ENCODE measurements around the gene BPGM.
A peak's percentile ranks its signal among the peaks of the same experiment; 100 is the strongest.
"Not testable (repeated sequence)": the region's sequence is repeated elsewhere in the genome, so short reads cannot be mapped to it uniquely, and the experiment has no call there.

The BPGM gene

GRCh38 chr7:134684165-134684564, 37.5 kb downstream of the BPGM start:
- Histone ChIP-seq H3K9me2 (replicated peaks; ENCODE audit: low read depth, low read length) (no peaks in the 10 kb centered on the region), H3K27me3 (ENCODE audit: insufficient read depth, low read length, poor library complexity, severe bottlenecking) (no peaks in the 10 kb centered on the region), H4K20me1 (ENCODE audit: insufficient read depth, low read length, poor library complexity, severe bottlenecking) (no peaks in the 10 kb centered on the region), H3K9me3 (ENCODE audit: insufficient read depth, low read depth, low read length) (no peaks in the 10 kb centered on the region), H3K9ac (ENCODE audit: low read depth, low read length, poor library complexity, severe bottlenecking) (no peak overlapping the region), H3K4me2 (ENCODE audit: low read depth, low read length, poor library complexity, severe bottlenecking) (no peak overlapping the region), H3K4me1 (ENCODE audit: insufficient read depth, low read length, poor library complexity, severe bottlenecking) (no peaks in the 10 kb centered on the region), H3K36me3 (ENCODE audit: insufficient read depth, low read length) (peaks cover 11% of the 10 kb centered on the region; the same call in 1 of the 2 replicates), H2AFZ (ENCODE audit: low read length) (no peak overlapping the region), H3K79me2 (ENCODE audit: insufficient read depth, low read length) (no peaks in the 10 kb centered on the region), H3K4me3 (ENCODE audit: low read length, poor library complexity, severe bottlenecking) (no peak overlapping the region), H3F3A (ENCODE audit: low read depth) (no peaks in the 10 kb centered on the region)
- TF ChIP-seq, protein P1, sequence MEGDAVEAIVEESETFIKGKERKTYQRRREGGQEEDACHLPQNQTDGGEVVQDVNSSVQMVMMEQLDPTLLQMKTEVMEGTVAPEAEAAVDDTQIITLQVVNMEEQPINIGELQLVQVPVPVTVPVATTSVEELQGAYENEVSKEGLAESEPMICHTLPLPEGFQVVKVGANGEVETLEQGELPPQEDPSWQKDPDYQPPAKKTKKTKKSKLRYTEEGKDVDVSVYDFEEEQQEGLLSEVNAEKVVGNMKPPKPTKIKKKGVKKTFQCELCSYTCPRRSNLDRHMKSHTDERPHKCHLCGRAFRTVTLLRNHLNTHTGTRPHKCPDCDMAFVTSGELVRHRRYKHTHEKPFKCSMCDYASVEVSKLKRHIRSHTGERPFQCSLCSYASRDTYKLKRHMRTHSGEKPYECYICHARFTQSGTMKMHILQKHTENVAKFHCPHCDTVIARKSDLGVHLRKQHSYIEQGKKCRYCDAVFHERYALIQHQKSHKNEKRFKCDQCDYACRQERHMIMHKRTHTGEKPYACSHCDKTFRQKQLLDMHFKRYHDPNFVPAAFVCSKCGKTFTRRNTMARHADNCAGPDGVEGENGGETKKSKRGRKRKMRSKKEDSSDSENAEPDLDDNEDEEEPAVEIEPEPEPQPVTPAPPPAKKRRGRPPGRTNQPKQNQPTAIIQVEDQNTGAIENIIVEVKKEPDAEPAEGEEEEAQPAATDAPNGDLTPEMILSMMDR (conservative IDR thresholded peaks at IDR 0.05; ENCODE audit: low read length) = no peak
- TF ChIP-seq EZH2phosphoT487 (IDR thresholded peaks at IDR 0.05; ENCODE audit: borderline replicate concordance) = no peak

GRCh38 chr7:134685250-134685649, 38.6 kb downstream of the BPGM start:
- Histone ChIP-seq H3K79me2 (ENCODE audit: insufficient read depth, low read length) (no peaks in the 10 kb centered on the region), H3F3A (ENCODE audit: low read depth) (no peaks in the 10 kb centered on the region), H3K9ac (ENCODE audit: low read depth, low read length, poor library complexity, severe bottlenecking) (no peak overlapping the region), H3K36me3 (ENCODE audit: insufficient read depth, low read length) (peaks cover 2% of the 10 kb centered on the region; the same call in 1 of the 2 replicates), H3K27me3 (ENCODE audit: insufficient read depth, low read length, poor library complexity, severe bottlenecking) (no peaks in the 10 kb centered on the region), H3K4me2 (ENCODE audit: low read depth, low read length, poor library complexity, severe bottlenecking) (no peak overlapping the region), H3K4me3 (ENCODE audit: low read length, poor library complexity, severe bottlenecking) (no peak overlapping the region), H3K9me3 (ENCODE audit: insufficient read depth, low read depth, low read length) (no peaks in the 10 kb centered on the region), H2AFZ (ENCODE audit: low read length) (no peak overlapping the region), H4K20me1 (ENCODE audit: insufficient read depth, low read length, poor library complexity, severe bottlenecking) (no peaks in the 10 kb centered on the region), H3K4me1 (ENCODE audit: insufficient read depth, low read length, poor library complexity, severe bottlenecking) (no peaks in the 10 kb centered on the region), H3K9me2 (replicated peaks; ENCODE audit: low read depth, low read length) (no peaks in the 10 kb centered on the region)
- TF ChIP-seq, protein P1 (conservative IDR thresholded peaks at IDR 0.05; ENCODE audit: low read length) = no peak
- no peak for TF ChIP-seq EZH2phosphoT487 (IDR thresholded peaks at IDR 0.05; ENCODE audit: borderline replicate concordance)

GRCh38 chr7:134686786-134687185, 40.1 kb downstream of the BPGM start:
- Histone ChIP-seq H3K9ac (ENCODE audit: low read depth, low read length, poor library complexity, severe bottlenecking) (no peak overlapping the region), H3F3A (ENCODE audit: low read depth) (no peaks in the 10 kb centered on the region), H3K4me1 (ENCODE audit: insufficient read depth, low read length, poor library complexity, severe bottlenecking) (no peaks in the 10 kb centered on the region), H3K4me2 (ENCODE audit: low read depth, low read length, poor library complexity, severe bottlenecking) (no peak overlapping the region), H3K9me3 (ENCODE audit: insufficient read depth, low read depth, low read length) (no peaks in the 10 kb centered on the region), H3K9me2 (replicated peaks; ENCODE audit: low read depth, low read length) (no peaks in the 10 kb centered on the region), H2AFZ (ENCODE audit: low read length) (no peak overlapping the region), H3K79me2 (ENCODE audit: insufficient read depth, low read length) (no peaks in the 10 kb centered on the region), H4K20me1 (ENCODE audit: insufficient read depth, low read length, poor library complexity, severe bottlenecking) (no peaks in the 10 kb centered on the region), H3K36me3 (ENCODE audit: insufficient read depth, low read length) (no peaks in the 10 kb centered on the region), H3K27me3 (ENCODE audit: insufficient read depth, low read length, poor library complexity, severe bottlenecking) (no peaks in the 10 kb centered on the region), H3K4me3 (ENCODE audit: low read length, poor library complexity, severe bottlenecking) (no peak overlapping the region)
- no peak for TF ChIP-seq EZH2phosphoT487 (IDR thresholded peaks at IDR 0.05; ENCODE audit: borderline replicate concordance)
- TF ChIP-seq, protein P1 (conservative IDR thresholded peaks at IDR 0.05; ENCODE audit: low read length) = peak; percentile 44

GRCh38 chr7:134689550-134689949, 42.9 kb downstream of the BPGM start:
- not testable (repeated sequence) for H3K79me2 ChIP-seq (ENCODE audit: insufficient read depth, low read length); H3K27me3 ChIP-seq (ENCODE audit: insufficient read depth, low read length, poor library complexity, severe bottlenecking); H3K4me2 ChIP-seq (ENCODE audit: low read depth, low read length, poor library complexity, severe bottlenecking); H4K20me1 ChIP-seq (ENCODE audit: insufficient read depth, low read length, poor library complexity, severe bottlenecking); H3F3A ChIP-seq (ENCODE audit: low read depth); H3K36me3 ChIP-seq (ENCODE audit: insufficient read depth, low read length); H3K9me2 ChIP-seq (replicated peaks; ENCODE audit: low read depth, low read length); H3K9me3 ChIP-seq (ENCODE audit: insufficient read depth, low read depth, low read length); H3K4me1 ChIP-seq (ENCODE audit: insufficient read depth, low read length, poor library complexity, severe bottlenecking); H3K4me3 ChIP-seq (ENCODE audit: low read length, poor library complexity, severe bottlenecking); H3K9ac ChIP-seq (ENCODE audit: low read depth, low read length, poor library complexity, severe bottlenecking)
- peak overlapping the region; percentile 42; the same call in 1 of the 2 replicates for H2AFZ ChIP-seq (ENCODE audit: low read length)

Data from Loucy (cell line).